GM19351 (cell line): ENCODE measurements around the gene DDX42.
"Not testable (repeated sequence)": the region's sequence is repeated elsewhere in the genome, so short reads cannot be mapped to it uniquely, and the experiment has no call there.

ENCODE experiments used
- ATAC-seq: cut with Tn5 transposase; IDR thresholded peaks from one replicate; pipeline ENCODE4 v1.9.1; 2021; ENCODE audit warnings: mild to moderate bottlenecking, moderate library complexity; ENCODE audit not compliant: unreplicated experiment

DDX42 gene

GRCh38 chr17:63774969-63775265, 947 bp downstream of the DDX42 start:
- no peak for ATAC-seq

GRCh38 chr17:63775420-63775819, 1.4 kb downstream of the DDX42 start:
- ATAC-seq: no peak

- ATAC-seq: no peak
These were observed 6.5 kb downstream of the DDX42 start for GRCh38 chr17:63780507-63780906.

- ATAC-seq: no peak
These were observed 7.0 kb downstream of the DDX42 start for GRCh38 chr17:63780928-63781327.

DNA sequence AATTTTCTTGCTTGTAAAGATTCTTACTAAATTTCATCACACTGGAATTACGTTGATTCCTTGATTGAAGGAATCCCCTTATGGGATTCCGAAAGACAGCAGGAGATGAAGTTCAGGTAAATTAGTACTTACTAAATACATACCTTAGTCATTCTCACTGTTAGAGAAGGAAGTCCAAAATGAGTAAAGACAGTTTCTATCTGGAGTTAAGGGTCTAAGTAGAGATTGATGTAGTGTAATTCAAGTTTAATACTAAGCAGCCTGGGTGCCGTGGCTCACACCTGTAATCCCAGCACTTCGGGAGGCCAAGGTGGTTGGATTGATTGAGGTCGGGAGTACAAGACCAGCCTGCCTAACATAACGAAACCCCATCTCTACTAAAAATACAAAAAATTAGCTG, 9.6 kb downstream of the DDX42 start:
- no peak for ATAC-seq

DNA sequence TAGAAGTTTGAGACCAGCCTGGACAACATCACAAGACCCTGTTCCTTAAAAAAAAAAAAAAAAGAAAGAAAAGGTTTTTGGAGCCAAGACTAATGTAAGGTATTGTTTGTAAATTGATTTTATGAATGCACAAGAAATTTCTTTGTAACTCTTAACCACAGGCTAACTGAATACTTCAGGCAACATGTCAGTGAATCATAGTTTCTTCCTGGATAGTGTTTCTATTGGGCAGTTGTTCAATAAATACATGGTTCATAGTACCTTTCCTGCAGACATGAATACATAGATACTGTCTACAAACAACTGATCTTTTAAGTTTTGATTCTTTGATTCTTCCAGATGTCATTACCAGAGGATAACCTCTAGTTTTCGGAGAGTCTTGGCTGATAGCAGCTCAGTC, 11.6 kb downstream of the DDX42 start:
- ATAC-seq: no peak

GRCh38 chr17:63786117-63786516, 12.1 kb downstream of the DDX42 start:
- no peak for ATAC-seq

DNA sequence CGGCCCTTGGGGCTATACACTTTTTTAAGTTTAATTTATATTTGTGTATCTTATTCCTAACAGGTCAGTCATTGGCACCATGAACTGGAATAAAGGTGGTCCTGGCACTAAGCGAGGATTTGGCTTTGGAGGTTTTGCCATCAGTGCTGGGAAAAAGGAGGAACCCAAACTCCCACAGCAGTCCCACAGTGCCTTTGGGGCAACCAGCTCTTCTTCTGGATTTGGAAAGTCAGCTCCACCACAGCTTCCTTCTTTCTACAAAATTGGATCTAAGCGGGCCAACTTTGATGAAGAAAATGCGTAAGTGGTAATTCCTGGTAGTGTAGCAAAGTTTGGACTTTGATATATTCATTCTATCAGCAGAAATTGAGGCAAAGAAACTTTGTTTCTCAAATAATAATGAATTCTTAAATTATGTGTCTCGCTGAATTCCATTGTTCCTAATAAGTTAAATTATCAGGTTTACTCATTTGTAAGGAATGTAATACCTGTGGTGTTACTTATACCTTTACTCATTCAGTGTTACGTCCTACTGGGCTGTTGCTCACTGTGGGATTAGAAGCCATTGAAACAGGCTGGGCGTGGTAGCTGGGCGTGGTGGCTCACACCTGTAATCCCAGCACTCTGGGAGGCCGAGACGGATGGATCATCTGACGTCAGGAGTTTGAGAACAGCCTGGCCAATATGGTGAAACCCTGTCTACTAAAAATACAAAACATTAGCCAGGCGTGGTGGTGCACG, 13.2 kb downstream of the DDX42 start:
- ATAC-seq: no peak

- ATAC-seq: no peak
These were observed 16.1 kb downstream of the DDX42 start for GRCh38 chr17:63790057-63790456.

- no peak for ATAC-seq
These were observed 18.2 kb downstream of the DDX42 start for GRCh38 chr17:63792055-63792729.

- not testable (repeated sequence) for ATAC-seq
These were observed 22.4 kb downstream of the DDX42 start for GRCh38 chr17:63796375-63796774.

GRCh38 chr17:63798572-63799106, 24.7 kb downstream of the DDX42 start:
- ATAC-seq: no peak

DNA sequence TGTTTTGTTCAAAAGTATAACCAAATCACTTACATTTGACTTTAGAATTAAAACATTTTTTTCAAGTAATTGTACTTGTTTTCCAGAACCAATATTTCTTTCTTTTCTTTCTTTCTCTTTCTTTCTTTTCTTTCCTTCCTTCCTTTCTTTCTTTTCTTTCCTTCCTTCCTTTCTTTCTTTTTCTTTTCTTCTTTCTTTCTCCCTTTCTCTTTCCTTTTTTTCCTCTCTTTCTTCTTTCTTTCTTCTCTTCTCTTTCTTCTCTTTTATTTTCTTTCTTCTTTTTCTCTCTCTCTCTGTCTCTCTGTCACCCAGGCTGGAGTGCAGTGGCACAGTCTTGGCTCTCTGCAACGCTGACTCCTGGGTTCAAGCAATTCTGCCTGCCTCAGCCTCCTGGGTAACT, 26.8 kb downstream of the DDX42 start:
- ATAC-seq: no peak

- ATAC-seq: no peak
These were observed 30.4 kb downstream of the DDX42 start for GRCh38 chr17:63804328-63804727.

GRCh38 chr17:63805591-63805990, 31.6 kb downstream of the DDX42 start:
- no peak for ATAC-seq

- ATAC-seq: no peak
These were observed 36.0 kb downstream of the DDX42 start for GRCh38 chr17:63809970-63810369.

DNA sequence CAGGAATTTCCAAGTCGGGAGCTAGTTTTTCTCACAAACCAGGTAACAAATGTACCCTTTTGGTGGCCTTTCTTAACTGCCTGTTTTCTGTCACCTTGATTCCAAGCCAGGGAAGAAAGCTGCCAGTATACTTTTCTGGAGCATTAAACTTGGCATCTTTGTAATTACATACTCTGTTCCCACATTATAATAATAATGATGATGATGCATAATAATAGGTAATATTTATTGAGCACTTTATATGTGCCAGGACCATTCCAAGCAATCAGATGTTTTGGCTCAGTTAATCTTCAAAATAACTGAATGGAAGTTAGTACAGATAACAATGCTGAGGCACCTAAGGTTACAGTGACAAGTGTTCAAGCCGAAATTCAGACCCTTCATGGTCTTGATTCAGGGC, 42.2 kb downstream of the DDX42 start:
- ATAC-seq: no peak

GRCh38 chr17:63816669-63817068, 42.7 kb downstream of the DDX42 start:
- no peak for ATAC-seq

- no peak for ATAC-seq
These were observed 43.9 kb downstream of the DDX42 start for GRCh38 chr17:63817736-63818385.

DNA sequence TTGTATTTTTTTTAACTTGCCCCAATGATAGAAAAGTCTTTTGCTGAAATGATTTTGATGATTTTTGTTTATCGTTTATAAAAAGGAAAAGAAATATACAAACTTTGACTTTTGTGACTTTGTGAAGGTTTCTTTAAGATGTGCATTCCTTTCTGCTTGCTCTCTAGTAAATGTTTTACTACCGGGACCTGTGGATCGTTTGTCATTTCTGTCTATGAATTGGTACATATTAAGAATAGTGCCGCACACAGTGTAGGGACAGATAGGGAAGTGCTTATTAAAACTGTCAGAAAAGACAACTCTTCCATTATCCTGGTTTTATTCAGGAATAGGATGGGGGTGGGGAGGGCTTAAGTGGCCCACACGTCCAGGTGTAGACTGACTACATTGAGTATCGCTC, 45.2 kb downstream of the DDX42 start:
- ATAC-seq: no peak

- no peak for ATAC-seq
These were observed 45.9 kb downstream of the DDX42 start for GRCh38 chr17:63819585-63820537.
